Skin epidermis (tissue), 12 donors: Measurements from ENCODE around the gene AGBL1.

Experiments used
- H3K27ac ChIP-seq, 21 experiments: fragments of 200-600 bp; sonication (generic) in 11 of 21; one replicate each; pipeline ENCODE4 v1.5.0; 2020; ENCODE audit warnings: mild to moderate bottlenecking in 3 of 21, inconsistent platforms in 2 of 21, moderate library complexity in 2 of 21
- H3K4me3 ChIP-seq, 7 experiments: fragments of 200-600 bp; sonication (generic) in 2 of 7; one replicate each; pipeline ENCODE4 v1.5.0; 2020; ENCODE audit warnings: inconsistent platforms in 2 of 7, mild to moderate bottlenecking in 2 of 7, moderate library complexity in 1 of 7

AGBL1 gene

DNA sequence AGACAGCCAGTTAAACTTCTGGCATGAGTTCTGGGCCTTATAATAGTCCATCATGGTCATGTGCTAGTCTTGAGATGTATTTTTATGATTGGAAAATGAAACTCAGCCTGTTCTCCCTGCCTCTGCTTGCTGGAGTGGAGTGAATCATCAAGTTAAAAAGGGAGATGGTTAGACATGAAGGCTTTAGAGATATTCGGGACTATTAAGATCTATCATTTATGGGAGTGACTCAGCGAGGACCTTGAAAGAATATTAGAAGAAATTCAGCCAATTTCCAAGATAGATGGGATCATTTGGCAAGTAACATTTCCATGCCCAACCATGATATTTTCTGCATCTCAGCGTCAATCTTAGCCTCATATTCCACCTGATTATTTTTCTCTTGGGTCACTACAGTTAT is 79.8 kb downstream of the AGBL1 start:
- H3K4me3 ChIP-seq = no peak overlapping the region
- H3K27ac ChIP-seq = no peak overlapping the region

DNA sequence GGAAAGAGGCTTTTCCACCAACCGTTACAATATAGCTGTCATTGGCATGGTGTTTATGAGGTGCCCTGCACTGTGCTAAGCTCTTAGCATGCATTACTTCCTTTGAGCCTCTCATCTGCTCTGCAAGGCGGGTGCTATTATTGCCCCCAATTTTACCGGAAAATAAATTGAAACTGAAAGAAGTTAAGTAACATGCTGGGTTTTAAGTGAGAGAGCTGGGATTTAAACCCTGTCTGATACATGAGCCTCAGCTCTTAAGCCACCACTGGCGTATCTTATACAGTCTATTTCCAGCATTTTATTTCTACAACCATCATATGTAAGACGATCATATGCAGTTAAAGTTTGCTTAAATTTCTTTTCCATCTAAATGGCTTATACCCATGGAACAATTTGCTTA is 81.6 kb downstream of the AGBL1 start:
- H3K27ac ChIP-seq = no peak overlapping the region

DNA sequence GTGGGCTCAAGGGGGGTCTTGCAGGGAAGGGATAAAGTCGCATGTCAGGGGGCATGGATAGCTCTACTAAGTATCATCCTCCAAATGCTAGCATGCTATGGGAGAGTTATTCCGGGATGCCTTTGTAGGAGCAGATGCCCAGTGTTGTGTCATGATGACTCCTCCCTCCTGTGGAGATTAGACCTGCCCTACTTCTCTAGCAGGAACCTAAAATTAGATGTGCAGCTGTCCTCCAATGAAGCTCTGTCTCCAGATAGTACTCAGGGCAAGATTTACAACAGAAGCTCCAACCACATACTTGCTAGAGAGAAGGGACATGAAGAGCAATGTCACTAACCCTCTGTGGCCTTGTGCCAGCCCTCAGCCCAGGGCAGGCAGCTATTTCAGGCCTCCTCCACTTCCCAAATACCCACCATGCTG is 82.5 kb downstream of the AGBL1 start:
- Histone ChIP-seq H3K27ac (no peak overlapping the region), H3K4me3 (no peak overlapping the region)

More for the DNA sequence above, 81.6 kb downstream of the AGBL1 start:
- H3K4me3 ChIP-seq = no peak overlapping the region

DNA sequence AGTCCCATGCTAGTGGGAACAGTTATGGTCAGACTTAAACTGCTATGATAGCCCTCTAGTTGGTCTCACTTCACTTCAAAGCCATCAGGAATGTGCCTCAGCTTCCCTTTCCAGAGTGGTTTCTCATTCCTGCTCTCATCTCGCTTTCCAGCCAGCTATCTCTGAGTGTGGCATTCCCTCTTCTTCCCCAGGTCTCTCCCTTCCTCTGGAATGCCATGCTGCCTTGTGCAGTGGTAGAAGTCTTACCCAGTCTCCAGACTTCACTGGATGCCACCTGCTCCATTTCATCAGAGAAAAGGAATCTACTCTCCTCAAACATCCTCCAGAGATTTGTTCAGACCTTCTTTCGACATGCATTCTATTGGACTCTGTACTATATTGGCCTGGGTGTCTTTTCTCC is 83.0 kb downstream of the AGBL1 start:
- Histone ChIP-seq H3K4me3 (no peak overlapping the region), H3K27ac (no peak overlapping the region)

DNA sequence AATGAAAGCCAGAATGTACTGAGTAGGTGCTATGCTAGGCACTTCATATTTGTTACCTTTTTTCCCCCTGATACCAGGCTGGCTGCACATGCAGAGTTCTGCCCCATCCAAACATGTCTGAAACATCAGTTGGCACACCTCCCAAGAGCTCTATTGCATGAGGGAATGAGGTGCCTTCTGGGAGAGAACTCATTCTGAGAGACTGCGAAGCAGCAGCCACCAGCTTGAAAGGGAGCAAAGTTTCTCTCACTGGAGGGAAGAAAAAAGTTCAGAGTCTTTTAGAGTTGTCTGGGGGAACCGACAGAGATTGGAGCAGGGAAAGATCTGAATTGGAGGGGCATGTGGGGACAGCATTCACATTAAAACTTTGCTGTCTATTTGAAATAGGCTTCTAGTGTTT is 84.1 kb downstream of the AGBL1 start:
- H3K27ac ChIP-seq = no peak overlapping the region

DNA sequence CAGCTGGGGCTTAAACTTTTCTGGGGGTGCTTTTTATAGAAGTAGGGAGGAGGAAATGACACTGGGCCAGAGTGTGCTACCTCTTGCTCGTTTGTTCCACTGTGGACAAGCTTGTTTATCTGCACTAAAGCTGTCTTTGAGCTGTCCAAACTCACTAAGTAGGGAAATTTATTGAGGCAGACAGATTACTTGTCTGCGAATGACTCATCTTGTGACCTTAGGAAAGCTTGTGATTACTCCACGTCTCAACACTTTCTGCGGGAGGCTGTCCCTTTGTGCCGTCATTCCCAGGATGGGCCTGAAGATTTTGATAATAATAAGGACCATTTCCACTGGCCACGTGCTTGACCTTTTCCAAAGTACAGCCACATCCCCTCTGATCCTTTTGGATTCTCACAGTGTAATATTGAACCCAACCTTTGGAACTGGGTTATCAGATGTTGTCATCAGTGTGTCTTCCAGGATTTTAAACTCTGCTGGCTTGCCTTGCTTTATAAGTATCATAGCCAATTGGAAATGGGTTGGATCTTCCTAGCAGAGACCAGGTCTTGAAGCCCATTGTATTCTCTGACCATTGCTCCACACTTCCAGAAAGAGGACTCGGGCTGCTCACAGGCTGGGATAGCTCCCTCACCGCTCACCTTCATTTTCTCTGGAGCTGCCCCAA is 84.7 kb downstream of the AGBL1 start:
- H3K4me3 ChIP-seq = no peak overlapping the region

More for the DNA sequence above, 84.1 kb downstream of the AGBL1 start:
- no peak overlapping the region for H3K4me3 ChIP-seq

DNA sequence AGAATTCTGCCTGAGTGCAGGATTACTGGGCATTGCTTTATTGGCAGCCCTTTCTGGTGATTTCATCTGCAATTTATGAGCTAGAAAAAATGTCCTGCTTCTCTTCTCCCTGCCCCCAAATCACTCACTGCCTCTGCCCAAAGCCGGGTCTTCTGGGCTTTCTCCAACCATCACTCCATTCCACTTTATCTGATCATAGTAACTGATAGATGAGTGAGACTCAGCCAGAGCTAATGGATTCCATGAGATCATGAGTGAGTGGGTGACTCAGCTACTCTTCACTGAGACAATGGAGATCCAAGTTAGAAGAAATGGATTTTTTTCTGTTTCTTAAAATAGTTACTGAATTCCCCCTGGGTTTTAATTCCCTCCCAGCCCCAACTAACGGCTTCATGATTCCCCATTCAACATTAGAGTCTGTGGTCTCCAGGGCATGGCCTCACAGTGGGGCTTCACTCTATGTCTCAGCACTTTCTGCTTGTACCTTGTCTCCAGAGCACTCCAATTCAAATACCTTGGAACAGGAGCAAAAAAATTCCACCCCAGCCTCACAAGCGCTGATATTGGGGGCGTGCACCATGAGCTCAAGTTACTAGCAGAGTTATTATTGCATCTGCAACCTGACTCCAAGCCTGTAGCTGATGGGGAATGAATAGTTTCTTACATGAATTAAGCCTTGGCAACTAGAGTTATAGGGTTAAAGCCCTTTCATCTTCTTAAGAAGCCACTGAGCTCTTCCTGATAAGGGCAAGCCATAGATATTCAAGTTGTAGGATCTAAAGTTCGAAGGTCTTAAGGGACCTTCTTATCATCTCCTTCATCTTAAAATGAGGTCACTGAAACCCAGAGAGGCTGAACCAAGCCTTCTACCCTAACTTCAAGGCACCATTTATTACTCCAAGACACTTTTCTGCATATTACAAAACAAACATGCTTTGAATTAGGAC is 85.9 kb downstream of the AGBL1 start:
- no peak overlapping the region for H3K27ac ChIP-seq
- no peak overlapping the region for H3K4me3 ChIP-seq

More for the DNA sequence above, 84.7 kb downstream of the AGBL1 start:
- H3K27ac ChIP-seq = no peak overlapping the region

DNA sequence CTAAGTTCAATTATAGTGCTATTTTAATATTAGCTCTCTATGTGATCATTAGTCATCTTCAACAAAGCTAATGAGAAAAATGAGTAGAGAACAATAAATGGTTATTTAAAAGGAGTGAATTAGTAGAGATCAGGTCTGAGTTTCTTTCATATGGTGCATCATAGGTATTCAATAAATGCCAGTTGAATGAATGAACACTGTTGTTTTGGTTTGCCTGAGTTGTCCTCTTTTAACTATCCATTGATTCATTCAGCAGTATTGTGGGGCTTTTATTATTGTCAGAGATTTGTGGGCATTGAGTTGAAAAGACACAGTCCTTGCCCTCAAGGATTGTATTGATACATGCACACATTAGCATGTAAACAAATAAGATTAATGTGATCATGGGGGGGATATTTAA is 88.2 kb downstream of the AGBL1 start:
- no peak overlapping the region for H3K27ac ChIP-seq
- H3K4me3 ChIP-seq = no peak overlapping the region

DNA sequence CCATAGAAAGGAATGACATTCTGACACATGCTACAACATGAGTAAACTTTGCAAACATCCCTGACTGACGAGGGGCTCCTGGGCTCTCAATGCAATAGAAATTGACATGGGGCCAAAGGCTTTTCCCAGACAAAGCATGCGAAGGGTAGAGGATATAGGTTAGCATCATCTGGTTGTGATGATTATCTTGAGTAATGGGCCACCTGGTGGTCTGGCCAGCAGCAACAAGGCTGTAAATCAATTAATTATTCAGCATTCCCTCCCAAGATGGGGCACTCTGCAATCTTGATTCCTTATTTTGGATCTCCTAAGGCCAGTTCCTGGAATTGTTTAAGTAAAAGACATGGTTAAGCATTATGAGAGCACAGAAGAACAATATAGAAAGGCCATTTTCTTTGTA is 99.2 kb downstream of the AGBL1 start:
- H3K27ac ChIP-seq = no peak overlapping the region

DNA sequence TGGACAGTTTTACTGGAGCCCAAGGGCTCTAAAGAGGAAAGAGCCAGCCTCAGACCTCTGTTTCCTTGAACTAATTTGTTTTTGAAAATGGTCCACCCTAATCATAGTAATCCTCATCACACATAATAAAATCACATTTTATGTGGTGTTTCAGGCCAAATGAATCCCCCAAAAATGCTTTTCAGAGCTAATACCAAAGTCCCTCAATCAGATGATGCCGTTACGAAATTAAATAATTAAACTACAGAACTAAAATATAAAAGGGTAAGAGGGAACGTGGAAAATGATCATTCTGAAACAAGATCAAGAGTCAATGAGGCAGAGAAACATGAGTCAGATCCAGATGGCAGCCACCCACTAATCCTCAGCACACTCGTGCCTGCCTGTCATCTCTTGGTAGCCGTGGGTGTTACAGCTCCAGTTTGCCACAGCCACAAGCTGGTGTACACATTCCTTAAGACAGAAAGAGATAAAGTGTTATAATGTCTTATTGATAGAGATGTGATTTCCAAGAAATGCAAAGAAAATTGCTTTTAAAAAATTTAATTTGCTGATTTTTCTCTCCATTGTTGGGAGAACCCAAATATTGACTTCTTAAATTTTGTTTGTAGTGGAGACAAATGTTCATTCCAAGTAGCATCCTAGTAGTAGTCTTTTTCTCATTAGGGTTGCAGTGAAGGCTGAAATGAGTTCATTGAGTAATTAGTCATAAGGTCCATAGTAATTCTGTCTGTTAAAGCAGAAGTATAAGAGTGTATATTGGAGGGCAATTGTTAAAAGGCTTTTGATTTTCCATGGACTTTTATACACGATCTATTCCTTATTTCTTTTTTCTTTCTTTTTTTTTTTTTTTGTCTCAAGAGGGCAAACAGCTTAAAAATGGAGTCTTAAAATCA is 104.2 kb downstream of the AGBL1 start:
- H3K4me3 ChIP-seq = no peak overlapping the region
- H3K27ac ChIP-seq = no peak overlapping the region

More for the DNA sequence above, 99.2 kb downstream of the AGBL1 start:
- H3K4me3 ChIP-seq = no peak overlapping the region

DNA sequence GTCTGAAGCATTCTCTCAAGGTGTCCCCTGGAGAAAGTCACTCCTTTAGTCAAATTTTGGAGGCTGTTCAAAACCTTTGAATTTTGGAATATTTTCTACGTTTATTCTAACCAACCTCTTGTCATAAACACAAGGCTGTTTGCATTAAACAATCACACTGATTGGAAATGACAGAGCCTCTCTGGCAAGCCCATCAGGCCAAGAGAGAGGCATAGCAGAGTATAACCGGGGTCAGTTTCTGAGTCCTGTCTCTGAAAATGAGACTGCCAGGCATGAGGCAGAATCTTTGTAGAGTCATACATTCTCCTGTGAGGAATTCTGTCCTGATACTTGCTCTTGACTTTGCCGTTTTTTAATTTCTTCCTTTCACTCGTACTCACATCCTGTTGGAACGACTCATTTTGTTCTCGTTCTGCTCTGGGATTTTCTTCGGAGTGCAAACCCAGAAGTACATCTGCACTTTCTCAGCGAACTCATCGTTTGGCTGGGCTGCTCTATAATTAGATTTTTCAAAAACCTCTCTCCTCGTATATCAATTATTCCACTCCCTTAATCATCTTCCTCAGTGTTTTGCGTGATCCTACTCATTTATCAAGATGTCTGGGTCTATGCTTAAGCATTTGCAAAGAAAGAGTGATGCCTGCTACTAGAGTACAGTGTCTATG is 114.2 kb downstream of the AGBL1 start:
- Histone ChIP-seq H3K27ac (no peak overlapping the region), H3K4me3 (no peak overlapping the region)

DNA sequence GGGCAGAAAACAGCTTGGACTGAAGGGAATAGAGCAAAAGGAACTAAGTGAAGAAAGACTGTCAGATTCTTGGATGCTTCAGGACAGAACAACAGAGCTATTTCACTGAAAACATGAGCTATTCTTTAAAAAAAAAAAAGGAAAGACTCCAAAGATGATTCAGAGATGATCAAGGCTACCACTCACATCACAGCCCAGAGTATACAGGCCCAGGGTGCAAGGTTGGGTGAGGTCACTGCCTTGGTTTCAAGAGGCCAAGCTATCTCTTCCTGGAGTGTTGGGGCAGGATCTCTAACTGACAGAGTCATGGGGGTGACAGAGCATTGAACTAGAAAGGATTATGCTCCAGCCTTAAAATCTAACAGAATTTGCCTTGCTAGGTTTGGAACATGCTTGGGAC is 118.1 kb downstream of the AGBL1 start:
- H3K4me3 ChIP-seq = no peak overlapping the region
- H3K27ac ChIP-seq = no peak overlapping the region

DNA sequence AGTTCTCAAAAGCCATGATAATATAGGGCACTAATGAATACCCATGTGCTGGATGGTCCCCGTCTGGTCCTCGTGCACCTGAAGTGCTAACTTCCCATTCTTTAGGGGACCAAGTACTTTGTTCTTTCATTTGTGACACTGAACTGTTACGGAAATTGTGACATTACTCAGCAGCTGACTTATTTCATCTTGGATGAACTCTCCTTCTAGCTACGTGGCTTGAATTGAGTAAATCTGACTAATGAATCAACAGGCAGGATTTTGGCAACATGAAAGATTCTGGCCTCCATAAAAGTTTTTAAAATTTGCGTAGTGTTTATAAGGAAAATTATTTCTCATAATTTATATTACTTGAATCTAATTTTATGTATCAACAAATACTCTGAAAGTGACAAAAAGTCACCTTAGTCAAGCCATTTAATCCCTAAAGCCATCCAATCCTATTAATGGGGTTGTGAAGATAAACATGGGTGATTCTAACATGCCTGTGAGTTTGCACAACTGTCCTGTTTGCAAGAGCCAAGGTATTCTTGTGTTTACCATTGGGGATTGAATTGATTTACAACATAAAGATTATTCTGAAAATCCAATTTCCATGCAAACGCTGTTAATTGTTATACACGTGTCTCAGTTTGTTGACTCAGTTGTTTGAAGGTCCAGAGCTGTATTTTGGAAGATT is 119.9 kb downstream of the AGBL1 start:
- Histone ChIP-seq H3K4me3 (no peak overlapping the region), H3K27ac (no peak overlapping the region)

DNA sequence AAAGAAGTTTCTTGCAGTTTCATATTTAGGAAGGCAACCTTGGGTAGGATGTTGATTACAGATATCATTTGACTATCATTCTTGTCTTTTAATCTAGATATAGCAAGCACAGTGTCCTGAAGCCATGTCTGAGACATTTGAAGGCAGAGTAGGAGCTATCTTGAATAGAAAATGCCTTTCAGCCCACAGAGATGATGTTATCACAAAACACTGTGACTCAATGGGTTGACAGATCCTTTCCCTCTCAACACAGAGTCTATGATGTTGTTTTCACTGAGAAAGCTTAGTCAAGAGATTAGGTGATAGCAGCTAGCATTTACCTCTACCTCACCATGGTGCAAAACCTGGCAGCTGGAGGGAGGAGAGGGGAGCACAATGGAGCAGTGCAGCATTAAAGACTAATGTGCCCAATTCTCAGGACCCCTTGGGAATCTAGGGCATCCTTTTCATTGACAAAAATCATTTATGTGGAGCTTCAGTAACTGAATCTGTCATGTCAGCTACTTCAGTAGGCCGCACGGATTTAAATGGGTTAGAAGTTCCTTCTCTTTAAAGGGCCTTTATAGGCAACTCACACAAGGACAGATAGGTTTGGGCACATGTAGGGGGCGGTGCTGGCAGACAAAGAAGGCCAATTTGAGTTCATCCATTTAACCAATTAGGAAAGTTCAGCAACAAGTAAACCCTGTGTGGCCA is 121.8 kb downstream of the AGBL1 start:
- Histone ChIP-seq H3K27ac (no peak overlapping the region), H3K4me3 (no peak overlapping the region)

DNA sequence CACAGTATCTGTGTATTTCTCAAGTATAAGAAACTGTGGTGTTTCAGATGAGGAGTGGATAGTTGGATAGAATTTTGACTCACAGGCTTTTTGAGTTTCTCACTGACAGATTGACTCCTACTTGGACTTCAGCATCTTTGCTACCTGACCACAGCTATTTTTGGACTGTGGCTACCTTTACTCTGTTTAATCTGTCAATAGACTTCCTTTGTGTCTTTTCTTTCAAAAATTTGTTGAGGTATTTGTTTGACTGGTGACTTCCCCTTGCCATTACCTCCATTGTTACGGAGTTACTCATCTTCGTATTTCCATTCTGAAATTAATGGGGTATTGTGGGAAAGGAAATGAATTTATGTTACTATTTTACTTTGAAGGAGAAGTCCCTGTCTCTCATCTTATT is 123.8 kb downstream of the AGBL1 start:
- H3K4me3 ChIP-seq = no peak overlapping the region
- H3K27ac ChIP-seq = no peak overlapping the region

DNA sequence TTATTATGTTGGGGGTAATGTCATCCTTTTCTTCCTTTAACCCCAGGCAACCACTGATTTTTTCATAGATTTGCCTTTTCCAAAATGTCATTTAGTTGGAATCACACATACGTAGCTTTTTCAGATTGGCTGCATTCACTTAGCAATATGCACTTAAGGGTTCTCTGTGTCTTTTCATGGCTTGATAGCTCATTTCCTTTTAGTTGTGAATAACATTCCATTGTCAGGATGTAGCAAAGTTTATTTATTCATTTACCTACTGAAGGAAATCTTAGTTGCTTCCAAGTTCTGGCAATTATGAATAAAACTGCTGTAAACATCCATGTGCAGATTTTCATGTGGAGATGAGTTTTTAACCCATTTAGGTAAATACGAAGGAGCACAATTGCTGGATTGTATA is 125.4 kb downstream of the AGBL1 start:
- no peak overlapping the region for H3K27ac ChIP-seq
- H3K4me3 ChIP-seq = no peak overlapping the region

DNA sequence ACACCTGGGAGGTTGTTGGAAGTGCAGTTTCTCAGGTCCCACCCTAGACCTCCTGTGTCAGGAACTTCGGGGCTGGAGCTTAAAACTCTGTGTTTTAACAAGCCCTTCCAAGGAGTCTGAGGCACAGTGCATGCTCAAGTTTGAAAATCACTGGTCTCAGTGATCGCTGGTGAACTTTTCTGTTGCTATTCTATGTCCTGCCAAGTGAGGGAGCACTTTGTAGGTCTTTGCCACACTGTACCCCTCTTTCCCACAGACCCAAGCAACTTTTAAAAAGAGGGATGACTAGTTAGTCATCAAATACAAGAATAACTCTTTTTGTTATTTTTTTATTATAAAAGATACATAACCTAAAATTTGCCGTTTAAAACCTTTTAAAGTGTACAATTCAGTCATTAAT is 133.7 kb downstream of the AGBL1 start:
- Histone ChIP-seq H3K4me3 (no peak overlapping the region), H3K27ac (no peak overlapping the region)

DNA sequence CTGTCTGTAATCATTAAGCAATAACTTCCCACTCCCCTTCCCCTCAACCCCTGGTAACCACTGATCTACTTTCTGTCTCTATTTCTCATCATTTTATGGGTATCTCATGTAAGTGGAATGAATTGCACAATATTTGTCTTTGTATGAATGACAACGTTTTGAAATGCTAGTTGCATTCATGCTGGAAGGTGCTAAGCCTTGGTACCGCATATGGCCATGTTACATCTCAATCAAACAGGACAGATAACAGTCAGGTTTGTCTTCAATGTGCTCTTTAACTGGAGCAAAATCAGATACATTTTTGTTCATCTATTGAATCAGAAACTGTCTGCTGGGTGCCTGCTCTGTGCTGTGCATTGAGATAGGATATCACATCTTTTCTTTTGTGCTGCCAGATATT is 134.2 kb downstream of the AGBL1 start:
- no peak overlapping the region for H3K4me3 ChIP-seq
- H3K27ac ChIP-seq = no peak overlapping the region

DNA sequence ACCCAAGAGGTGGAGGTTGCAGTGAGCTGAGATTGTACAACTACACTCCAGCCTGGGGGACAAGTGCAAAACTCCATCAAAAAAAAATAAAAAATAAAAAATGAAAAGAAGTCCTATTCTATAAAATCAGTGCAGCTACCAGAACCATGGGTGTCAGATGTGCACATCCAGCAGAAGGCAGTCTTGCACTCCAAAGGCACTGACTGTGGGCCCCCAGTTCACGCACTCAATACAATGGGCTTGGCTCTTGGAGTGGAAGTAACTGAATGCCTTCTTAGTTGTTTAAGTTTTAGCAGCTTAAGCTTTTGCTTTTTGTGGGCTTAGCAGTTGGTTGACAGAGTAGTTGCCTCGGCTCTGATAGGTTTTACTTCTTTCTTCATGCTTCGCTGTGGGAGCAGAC is 141.4 kb downstream of the AGBL1 start:
- Histone ChIP-seq H3K27ac (no peak overlapping the region), H3K4me3 (no peak overlapping the region)
